Measurements from ENCODE around the gene OBSCN.

Gene OBSCN

GRCh38 chr1:228373681-228374571 is 166.1 kb downstream of the OBSCN start:
- TF ChIP-seq TAF1 (IDR thresholded peaks at IDR 0.05; ENCODE audit: borderline replicate concordance, insufficient read depth, low read length) (no peak), REST (IDR thresholded peaks at IDR 0.05; ENCODE audit: insufficient read depth in 1 of 2, low read depth in 2 of 2, low read length in 2 of 2) (no peak), POLR2AphosphoS5 (IDR thresholded peaks at IDR 0.05; ENCODE audit: low read depth, low read length) (no peak), FOXP2 (optimal IDR thresholded peaks at IDR 0.05; ENCODE audit: borderline replicate concordance, extremely low read depth, extremely low read length, insufficient read depth) (no peak)

GRCh38 chr1:228374711-228375577 is 167.1 kb downstream of the OBSCN start:
- no peak for TF ChIP-seq SIN3A (IDR thresholded peaks at IDR 0.05; ENCODE audit: borderline replicate concordance, insufficient read depth, low read length)
- no peak for TF ChIP-seq POLR2AphosphoS5 (IDR thresholded peaks at IDR 0.05; ENCODE audit: low read depth, low read length)
- no peak for TF ChIP-seq REST (IDR thresholded peaks at IDR 0.05; ENCODE audit: insufficient read depth in 1 of 2, low read depth in 2 of 2, low read length in 2 of 2)
- no peak for TF ChIP-seq TAF1 (IDR thresholded peaks at IDR 0.05; ENCODE audit: borderline replicate concordance, insufficient read depth, low read length)
- no peak for TF ChIP-seq FOXP2 (optimal IDR thresholded peaks at IDR 0.05; ENCODE audit: borderline replicate concordance, extremely low read depth, extremely low read length, insufficient read depth)

- TF ChIP-seq FOXP2 (optimal IDR thresholded peaks at IDR 0.05; ENCODE audit: borderline replicate concordance, extremely low read depth, extremely low read length, insufficient read depth), result no peak
- no peak for TF ChIP-seq TAF1 (IDR thresholded peaks at IDR 0.05; ENCODE audit: borderline replicate concordance, insufficient read depth, low read length)
- no peak for TF ChIP-seq REST (IDR thresholded peaks at IDR 0.05; ENCODE audit: insufficient read depth in 1 of 2, low read depth in 2 of 2, low read length in 2 of 2)
- no peak for TF ChIP-seq POLR2AphosphoS5 (IDR thresholded peaks at IDR 0.05; ENCODE audit: low read depth, low read length)
- no peak for TF ChIP-seq SIN3A (IDR thresholded peaks at IDR 0.05; ENCODE audit: borderline replicate concordance, insufficient read depth, low read length)
These were observed 167.9 kb downstream of the OBSCN start for GRCh38 chr1:228375578-228376261.

GRCh38 chr1:228376262-228376628 is 168.4 kb downstream of the OBSCN start:
- TF ChIP-seq POLR2AphosphoS5 (IDR thresholded peaks at IDR 0.05; ENCODE audit: low read depth, low read length), result no peak
- TF ChIP-seq SIN3A (IDR thresholded peaks at IDR 0.05; ENCODE audit: borderline replicate concordance, insufficient read depth, low read length), result no peak
- no peak for TF ChIP-seq REST (IDR thresholded peaks at IDR 0.05; ENCODE audit: insufficient read depth in 1 of 2, low read depth in 2 of 2, low read length in 2 of 2)
- no peak for TF ChIP-seq TAF1 (IDR thresholded peaks at IDR 0.05; ENCODE audit: borderline replicate concordance, insufficient read depth, low read length)
- TF ChIP-seq FOXP2 (optimal IDR thresholded peaks at IDR 0.05; ENCODE audit: borderline replicate concordance, extremely low read depth, extremely low read length, insufficient read depth), result no peak
